Caki2 (cell line): ENCODE results near the gene AFAP1. TPM values are rescaled to one million over a fixed set of nuclear protein-coding genes. Genes with fewer than 3 reads are reported as not detected.
"Not testable (repeated sequence)": the region's sequence is repeated elsewhere in the genome, so short reads cannot be mapped to it uniquely, and the experiment has no call there.

Experiments used
- DNase-seq: peaks from one replicate; pipeline ENCODE4 v3.0.0-alpha.2; 2015; ENCODE audit warnings: low read depth
- in situ Hi-C: cut with HindIII; loops from 2 replicates; pipeline ENCODE4 v1.10.0; 2016; ENCODE audit warnings: low sequenced_read_pairs, low pct_unique_long_range_greater_than_20kb, mixed read lengths
- total RNA-seq: library from RNA; depleted of rRNA; stranded (reverse); fragments of >200 nt; shearing (Covaris generic); gene quantifications from 2 replicates; pipeline ENCODE4 v1.2.3, GENCODE V29; 2014; ENCODE audit warnings: low replicate concordance

The AFAP1 gene
- total RNA-seq, 1 experiment from 2014 or later = 16.1 TPM

- DNase-seq = no peak
- in situ Hi-C loops = no loop called here
Measured at GRCh38 chr4:7955393-7955792, 15.7 kb upstream of the AFAP1 start.

- in situ Hi-C loops = no loop called here
- no peak for DNase-seq
Measured at GRCh38 chr4:7952615-7953014, 13.0 kb upstream of the AFAP1 start.

GRCh38 chr4:7950301-7951092 is 10.8 kb upstream of the AFAP1 start:
- in situ Hi-C loops = no loop called here
- no peak for DNase-seq

GRCh38 chr4:7949759-7950158 is 10.1 kb upstream of the AFAP1 start:
- no peak for DNase-seq
- in situ Hi-C loops = no loop called here

GRCh38 chr4:7947927-7948326 is 8.3 kb upstream of the AFAP1 start:
- in situ Hi-C loops = no loop called here

GRCh38 chr4:7945709-7946380 is 6.2 kb upstream of the AFAP1 start:
- in situ Hi-C loops = no loop called here
- DNase-seq = no peak

More at GRCh38 chr4:7947927-7948326, 8.3 kb upstream of the AFAP1 start:
- no peak for DNase-seq

- no peak for DNase-seq
- in situ Hi-C loops = no loop called here
Measured at GRCh38 chr4:7944599-7945220, 5.0 kb upstream of the AFAP1 start.

GRCh38 chr4:7943688-7944087 is 4.0 kb upstream of the AFAP1 start:
- DNase-seq, in situ Hi-C loops: not testable (repeated sequence)

GRCh38 chr4:7943211-7943610 is 3.5 kb upstream of the AFAP1 start:
- no peak for DNase-seq
- in situ Hi-C loops = no loop called here

GRCh38 chr4:7941965-7942496 is 2.4 kb upstream of the AFAP1 start:
- in situ Hi-C loops = no loop called here
- no peak for DNase-seq

GRCh38 chr4:7941111-7941964 is 1.7 kb upstream of the AFAP1 start:
- DNase-seq = peak; percentile 68
- in situ Hi-C loops = no loop called here

GRCh38 chr4:7938609-7939376 is 868 bp downstream of the AFAP1 start:
- no peak for DNase-seq

GRCh38 chr4:7938266-7938608 is 1.4 kb downstream of the AFAP1 start:
- DNase-seq = no peak
- in situ Hi-C loops = no loop called here

More at GRCh38 chr4:7938609-7939376, 868 bp downstream of the AFAP1 start:
- in situ Hi-C loops = no loop called here

- in situ Hi-C loops = no loop called here
- no peak for DNase-seq
Measured at GRCh38 chr4:7937006-7937405, 2.7 kb downstream of the AFAP1 start.

GRCh38 chr4:7933651-7934510 is 5.8 kb downstream of the AFAP1 start:
- in situ Hi-C loops = no loop called here
- no peak for DNase-seq

- in situ Hi-C loops = no loop called here
- DNase-seq = no peak
Measured at GRCh38 chr4:7932287-7932686, 7.4 kb downstream of the AFAP1 start.
